ENCODE measurements around the gene KCNQ1OT1.

Gene KCNQ1OT1

DNA sequence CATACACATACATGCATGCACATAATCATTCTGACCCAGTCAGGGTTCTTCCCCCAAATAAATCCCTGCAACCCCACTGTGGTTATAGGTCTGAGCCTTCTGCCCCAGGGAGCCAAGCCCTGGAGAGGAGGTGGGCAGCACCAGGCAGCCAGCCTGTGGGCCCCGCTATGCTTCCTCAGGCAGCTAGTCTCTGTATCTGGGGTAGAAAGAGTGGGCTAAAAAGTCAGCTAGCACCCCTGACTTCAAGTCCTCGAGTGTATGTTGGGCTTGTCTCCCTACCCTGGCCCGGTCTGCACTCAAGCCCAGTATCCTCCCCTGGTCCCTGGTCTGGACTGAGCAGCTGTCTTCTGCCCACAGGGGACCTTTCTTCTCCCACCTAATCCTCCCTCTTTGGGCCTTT, 28.0 kb downstream of the KCNQ1OT1 start:
- DNase-seq (ENCODE audit: insufficient read length, low spot score) (no peak), FAIRE-seq (no peak)

DNA sequence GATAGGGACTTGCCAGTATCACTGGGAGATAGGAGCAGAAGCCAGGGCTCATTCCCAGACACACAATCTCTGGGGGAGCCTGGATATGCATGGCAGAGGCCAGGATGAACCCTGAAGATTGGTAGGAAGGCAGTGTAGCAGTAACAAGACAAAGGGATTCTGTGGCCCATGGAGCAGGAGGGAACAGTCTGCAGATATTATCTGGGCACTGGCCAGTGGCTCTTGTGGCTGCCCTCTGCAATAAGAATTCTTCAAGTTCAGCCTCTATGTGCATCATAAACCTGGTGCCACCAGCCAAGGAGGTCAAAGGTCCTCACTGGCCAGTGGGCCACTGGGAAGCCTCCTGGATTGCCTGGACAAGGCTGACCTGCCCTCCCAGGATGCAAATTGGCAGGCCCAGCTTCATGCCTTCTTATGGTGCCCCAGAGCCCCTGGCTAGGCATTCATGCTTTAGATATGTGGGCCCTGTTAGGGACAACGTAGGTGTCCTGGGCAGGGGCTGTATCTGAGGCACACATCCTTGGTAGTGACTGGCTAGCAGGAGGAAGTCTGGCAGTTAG, 29.2 kb downstream of the KCNQ1OT1 start:
- FAIRE-seq = no peak

DNA sequence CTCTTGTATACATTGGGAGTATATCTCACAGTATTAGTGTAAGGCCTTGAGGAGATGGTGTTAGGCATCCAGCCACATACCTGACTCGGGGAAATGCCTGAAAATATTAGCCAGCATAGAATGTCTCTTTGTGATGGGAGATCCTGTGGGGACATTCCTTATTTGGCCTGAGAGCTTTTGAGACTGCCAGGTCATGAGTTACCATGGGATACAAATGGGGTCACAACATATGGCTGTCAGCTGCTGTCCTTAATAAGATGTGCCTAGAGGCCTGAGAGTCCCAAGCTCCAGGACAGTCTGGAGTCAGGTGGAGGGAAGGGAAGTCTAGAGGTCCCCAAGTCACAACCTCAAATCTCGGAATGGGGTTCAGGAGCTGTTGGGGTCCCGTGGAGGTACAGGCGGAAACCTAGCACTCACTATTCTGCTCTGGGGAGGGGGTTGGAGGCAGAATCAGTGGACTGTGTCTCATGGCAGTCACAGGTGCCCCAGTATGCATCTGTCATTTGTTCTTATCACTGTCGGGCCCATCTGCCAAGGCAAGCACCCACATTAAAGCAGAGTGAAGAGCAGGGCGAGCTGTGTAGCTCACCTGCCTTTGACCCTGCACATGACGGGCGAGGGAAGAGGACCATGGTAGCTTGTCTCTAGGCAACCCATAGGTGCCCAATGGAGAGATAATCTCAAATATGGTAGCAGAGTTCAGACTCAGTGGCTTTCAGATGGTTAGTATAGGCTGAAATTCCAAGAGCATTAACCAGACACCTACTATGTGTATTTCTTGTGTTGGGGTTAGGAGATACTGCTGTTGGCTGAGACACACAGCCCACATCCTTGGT, 29.9 kb downstream of the KCNQ1OT1 start:
- FAIRE-seq (no peak), DNase-seq (ENCODE audit: insufficient read length, low spot score) (no peak)

More for the DNA sequence above, 29.2 kb downstream of the KCNQ1OT1 start:
- no peak for DNase-seq (ENCODE audit: insufficient read length, low spot score)

DNA sequence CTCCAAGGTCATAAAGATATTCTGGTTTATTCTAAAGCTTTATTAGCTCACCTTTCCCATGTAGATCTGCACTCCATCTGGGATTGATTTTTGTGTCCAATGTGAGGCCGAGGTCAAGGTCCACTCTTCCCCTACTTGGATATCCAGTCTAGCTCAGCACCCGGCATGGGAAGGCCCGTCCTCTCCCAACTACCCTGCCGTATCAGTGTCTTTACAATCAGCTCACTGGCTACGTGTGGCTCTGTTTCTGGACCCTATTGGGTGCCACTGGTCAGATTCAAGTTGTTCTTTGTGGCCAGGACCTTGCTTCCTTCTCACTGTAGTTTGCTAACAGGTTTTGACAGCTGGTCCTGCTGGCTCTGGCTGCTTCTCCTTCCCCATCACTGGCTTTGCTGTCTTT, 30.9 kb downstream of the KCNQ1OT1 start:
- DNase-seq (ENCODE audit: insufficient read length, low spot score) (no peak), FAIRE-seq (no peak)

DNA sequence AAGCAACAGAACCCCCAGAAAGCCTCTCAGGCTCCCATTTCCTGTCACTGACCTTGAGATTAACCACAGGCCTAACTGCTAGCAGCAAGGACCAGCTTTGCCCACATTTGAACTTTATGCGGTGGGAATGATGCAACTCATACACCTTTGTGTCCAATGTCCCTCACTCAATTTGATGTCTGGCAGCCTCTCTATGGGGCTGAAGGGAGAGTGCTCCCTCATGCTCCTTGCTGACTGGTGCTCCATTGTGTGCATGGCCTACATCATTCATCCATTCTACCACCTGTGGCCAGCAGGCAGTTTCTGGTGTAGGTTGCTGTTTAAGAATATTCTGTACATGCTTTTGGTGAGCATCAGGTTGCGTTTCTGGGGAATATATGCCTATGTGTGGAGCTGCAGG, 31.9 kb downstream of the KCNQ1OT1 start:
- no peak for FAIRE-seq

DNA sequence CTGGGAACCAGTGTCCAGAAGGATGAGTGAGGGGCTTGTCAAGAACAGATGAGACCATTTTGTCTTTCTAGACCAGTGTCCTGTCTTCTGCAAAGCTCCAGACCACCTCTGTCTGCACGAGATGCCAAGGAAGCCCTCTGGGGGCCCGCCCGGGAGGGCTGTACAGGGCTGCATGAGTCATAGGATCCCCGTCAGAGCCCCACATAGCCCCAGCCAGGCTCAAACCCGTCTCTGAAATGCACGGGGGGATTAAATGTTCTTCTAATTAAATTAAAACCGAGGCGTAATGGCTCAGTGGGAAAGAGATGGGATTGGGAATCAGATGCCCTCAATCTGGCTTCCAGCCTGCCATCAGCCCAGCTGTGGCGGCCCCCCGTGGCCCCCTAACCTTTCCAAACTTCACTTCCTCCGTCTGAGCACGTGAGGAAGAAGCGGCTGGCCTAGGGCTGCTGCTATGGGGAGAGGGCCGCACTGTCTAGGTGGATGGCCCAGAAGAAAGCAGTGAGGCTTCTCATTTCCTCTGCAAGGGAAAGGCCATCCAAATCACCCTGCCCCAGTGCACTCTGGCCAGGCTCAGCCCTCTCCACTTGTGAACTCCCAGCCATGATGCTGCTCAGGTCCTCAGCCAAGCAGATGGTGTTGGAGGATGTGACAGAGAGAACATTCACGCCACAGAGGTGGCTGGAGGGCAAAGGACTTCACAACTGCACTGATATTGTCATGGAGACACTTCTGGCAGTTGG, 32.8 kb downstream of the KCNQ1OT1 start:
- DNase-seq (ENCODE audit: insufficient read length, low spot score) (no peak), FAIRE-seq (no peak)

More for the DNA sequence above, 31.9 kb downstream of the KCNQ1OT1 start:
- DNase-seq (ENCODE audit: insufficient read length, low spot score) = no peak

DNA sequence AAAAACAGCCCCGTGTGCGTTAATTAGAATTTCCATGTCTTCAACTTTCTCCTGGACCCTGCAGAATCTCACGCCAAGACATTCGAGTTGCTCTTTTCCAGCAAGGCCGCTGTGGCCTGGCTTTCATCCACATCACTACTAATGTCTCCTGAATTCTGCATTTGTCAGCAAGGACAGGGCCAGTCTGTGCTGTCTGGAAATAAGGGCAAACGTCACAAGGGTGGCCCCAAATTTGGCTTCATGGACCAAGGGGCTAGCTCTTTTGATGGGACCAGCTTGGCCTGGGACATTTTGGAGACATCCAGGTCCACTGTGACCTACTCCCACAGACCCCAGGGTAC, 33.4 kb downstream of the KCNQ1OT1 start:
- no peak for DNase-seq (ENCODE audit: insufficient read length, low spot score)
- FAIRE-seq = no peak

DNA sequence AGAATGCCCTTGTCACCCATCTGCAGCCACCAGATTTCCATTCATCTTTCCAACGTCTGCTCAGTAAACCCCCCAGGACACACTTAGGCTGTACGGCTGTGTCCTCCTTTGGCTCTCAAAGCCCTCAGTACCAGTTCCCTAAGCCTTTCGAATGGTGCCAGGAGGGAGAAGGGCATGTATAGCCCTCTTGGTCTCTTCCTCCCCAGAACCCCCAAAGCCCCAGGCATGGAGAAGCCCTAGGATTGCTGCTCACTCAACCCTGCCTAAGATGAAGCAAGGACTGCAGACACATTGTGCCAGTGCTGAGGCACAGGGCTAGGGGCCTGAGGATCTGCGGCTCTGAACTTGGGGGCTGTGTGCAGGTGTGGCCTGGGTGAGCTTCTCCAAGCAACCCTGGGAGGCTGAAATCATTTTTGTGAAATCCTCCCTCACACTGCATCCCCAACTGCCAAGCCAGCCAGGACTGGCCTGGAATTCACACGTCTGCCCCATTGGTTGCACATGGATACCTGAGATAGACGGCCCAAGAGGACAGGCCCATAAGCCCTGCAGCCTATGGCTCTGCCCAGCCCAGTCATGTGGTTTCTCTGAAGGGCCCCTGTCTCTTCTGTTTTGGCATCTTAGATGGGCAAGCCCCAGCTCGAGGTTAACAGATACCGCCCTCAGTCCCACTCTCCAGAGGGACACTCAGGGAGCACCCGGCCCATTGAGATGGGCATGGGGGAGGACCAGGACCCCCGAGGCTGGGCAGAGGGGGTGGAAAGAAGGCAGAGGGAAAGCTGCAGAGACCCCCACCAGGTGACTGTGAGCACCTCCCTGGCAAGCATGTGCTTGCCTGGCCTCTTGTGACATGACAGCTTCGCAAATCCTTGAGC, 34.0 kb downstream of the KCNQ1OT1 start:
- DNase-seq (ENCODE audit: insufficient read length, low spot score) (no peak), FAIRE-seq (no peak)

DNA sequence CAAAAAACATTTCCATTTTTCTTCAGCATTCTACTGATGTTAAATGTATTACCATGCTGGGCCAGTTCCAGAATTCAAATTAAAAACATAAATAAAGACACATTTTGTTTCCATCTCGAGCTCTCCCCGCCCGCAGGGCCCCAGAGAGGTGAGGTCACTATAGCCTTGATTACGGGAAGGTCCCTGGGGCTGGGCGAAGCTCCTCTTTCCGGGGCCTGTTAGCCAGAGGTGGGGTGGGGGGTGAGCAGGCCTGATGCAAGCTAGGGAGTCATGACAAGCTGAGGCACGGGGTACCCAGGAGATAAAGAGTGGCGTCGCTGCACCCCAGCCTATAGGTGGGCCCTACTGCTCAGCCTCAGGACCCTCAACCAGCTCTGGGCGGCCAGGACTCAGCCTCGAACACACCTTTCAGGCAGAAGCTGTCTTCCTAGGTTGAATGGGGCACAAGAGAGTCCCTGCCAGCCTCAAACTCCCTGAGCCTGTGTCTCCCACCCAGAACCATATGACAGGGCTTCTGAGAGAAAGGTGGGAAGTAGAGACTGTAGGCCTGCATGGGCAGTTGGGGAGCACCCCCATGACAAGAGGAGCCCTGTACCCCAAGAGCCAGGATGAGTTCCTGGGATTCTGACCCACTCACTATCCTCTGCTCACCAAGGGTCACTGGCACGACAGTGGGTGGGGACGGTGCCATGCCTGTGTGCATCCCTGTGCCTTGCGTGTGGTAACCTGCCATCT, 34.8 kb downstream of the KCNQ1OT1 start:
- FAIRE-seq (no peak), DNase-seq (ENCODE audit: insufficient read length, low spot score) (no peak)

DNA sequence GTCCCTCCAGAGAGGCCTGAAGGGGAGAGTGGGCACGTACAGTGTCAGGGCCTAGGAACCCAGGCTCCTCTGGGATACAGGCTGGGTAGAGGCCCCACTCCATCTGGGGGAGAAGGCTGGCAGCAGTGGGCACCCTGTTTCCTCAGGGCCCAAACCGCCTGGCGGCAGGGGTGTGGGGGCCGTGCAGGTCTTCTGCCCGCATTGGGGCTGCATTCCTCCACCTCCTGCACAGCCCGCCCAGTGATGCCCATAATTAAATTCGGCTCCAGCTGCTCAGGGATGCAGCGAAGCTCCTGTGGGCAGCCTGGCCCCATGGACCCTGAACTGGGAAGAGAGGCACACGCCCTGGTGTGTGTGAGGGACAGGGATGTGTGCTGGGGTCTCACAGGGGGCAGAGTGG, 35.4 kb downstream of the KCNQ1OT1 start:
- DNase-seq (ENCODE audit: insufficient read length, low spot score) = no peak
- no peak for FAIRE-seq

DNA sequence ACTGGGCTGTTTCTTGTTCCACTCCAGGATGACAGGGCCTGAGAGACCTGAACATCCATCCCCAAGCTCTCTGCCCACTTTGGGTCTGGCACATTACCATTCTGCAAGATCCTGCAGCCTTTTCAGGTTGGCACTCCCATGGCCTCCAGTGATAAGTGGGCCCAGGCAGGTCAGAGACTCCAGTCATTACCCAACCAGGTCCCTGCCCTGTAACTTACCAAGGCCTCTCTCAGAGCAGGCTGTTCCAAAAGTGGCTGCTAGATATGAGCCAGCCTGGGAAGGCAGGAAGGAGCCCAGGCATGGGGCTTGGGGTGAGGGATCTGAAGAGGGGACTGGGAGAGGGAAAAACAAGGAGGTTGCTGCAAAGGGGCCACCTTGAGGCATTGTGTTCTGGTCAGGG, 35.9 kb downstream of the KCNQ1OT1 start:
- DNase-seq (ENCODE audit: insufficient read length, low spot score) (no peak), FAIRE-seq (no peak)

DNA sequence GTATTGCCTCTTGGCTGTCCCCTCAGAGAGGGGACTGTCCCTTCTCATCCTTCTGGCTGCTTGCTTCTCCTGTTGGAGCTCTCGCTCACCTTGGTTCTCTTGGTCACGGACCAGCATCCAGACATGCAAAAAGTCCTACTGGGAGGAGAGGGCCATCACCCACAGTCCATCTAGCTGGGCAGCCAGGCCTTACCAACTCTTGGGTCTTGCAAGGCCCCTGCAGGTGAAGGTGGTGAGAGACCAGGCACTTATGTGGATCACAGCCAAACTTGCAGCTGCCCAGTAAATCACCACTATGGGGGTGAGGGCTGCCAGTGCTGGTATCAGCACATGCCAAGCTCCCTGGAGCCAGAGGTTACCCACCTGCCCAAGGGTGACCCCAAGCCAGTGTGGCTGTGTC, 36.3 kb downstream of the KCNQ1OT1 start:
- FAIRE-seq (no peak), DNase-seq (ENCODE audit: insufficient read length, low spot score) (no peak)

DNA sequence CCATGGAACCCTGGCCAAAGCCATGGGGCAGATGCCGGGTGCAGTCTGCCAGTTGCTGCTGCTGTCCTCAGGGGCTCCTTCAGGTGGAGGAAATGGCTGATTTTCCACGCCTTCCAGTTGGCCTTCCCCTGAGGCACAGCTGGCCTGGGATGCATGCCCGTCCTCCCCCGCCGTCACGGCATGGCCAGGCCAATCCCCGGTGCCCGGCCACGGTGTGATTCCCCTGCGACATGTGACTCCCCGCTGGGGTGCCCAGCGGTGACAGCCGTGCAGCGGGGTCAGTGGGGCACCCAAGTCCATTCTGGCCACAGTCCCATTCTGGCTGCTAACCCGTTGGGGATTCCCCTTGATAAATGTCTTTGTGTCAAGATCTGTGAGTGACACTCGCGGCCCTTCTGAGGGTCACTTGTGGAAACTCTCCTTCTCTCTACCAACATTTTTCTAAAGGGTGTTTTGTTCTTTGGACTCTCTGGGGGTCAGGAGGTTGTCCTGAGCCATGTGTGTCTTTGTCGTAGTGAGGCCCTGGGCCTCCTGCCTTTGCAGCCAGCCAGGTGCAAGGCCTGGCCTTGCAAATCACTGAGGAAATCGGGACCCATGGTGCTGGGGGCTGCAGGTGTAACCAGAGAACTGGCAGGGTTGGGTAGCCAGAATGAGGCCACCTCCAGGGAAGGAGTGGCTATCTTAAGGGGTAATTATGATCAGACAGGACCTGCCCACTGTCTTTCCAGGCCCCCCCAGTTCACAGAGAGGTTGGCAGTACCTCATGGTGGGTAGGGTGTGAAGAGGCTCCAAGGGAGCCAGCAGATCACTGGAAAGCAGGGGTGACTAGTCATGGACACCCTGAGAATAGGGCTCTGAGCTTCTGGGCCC, 37.1 kb downstream of the KCNQ1OT1 start:
- DNase-seq (ENCODE audit: insufficient read length, low spot score) (no peak), FAIRE-seq (no peak)

DNA sequence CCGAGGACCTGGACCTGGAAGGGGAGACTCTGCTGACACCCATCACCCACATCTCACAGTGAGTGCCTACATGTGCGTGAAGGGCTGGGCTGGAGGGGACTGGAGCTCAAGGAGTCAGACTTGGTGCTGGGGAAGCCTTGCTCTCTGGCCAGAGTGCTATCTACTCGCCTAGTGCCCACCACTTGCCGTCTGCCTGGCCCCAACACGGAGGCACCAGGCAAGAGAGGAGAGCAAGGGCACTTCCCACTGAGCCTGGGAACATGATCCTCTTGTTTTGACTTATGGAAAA, 37.8 kb downstream of the KCNQ1OT1 start:
- DNase-seq (ENCODE audit: insufficient read length, low spot score) = no peak
- FAIRE-seq = no peak

DNA sequence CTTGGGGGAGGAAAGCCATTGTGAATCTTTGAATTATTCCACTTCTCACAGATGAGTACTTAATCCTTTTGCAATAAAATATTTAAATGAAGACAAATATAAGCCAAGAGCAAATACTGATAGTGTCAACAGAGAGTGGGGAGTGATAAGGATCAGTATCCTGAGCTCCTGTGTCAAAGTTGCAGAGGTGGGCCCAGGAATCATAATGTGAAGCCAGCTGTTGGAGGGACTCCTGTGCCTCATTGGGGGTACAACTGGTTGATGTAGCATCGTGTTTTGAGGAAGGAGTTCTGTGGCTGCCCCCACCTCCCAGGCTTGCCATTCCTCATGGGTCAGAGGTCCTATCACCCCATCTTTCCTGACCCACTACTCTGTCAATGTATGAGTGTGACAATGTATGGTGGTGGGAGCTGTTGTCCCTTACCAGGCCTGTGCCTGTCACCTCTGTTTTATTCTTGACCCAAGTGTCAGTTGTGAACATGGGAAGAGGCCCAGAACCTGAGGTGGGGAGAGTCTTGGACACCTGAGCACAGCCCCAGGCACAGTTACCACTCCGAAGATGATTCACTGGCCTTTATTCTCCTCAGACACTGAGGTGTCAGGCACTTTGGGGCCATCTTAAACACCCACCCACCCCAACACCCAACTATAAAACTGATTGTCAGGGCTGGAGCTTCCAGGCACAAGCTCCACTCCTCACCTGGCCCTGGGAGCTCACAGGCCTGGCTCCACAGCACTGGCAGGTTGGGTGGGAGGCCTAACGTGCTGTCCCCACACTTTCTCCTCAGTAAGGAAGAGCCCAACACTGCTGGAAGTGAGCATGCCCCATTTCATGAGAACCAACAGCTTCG, 38.4 kb downstream of the KCNQ1OT1 start:
- FAIRE-seq = no peak
- DNase-seq (ENCODE audit: insufficient read length, low spot score) = no peak

DNA sequence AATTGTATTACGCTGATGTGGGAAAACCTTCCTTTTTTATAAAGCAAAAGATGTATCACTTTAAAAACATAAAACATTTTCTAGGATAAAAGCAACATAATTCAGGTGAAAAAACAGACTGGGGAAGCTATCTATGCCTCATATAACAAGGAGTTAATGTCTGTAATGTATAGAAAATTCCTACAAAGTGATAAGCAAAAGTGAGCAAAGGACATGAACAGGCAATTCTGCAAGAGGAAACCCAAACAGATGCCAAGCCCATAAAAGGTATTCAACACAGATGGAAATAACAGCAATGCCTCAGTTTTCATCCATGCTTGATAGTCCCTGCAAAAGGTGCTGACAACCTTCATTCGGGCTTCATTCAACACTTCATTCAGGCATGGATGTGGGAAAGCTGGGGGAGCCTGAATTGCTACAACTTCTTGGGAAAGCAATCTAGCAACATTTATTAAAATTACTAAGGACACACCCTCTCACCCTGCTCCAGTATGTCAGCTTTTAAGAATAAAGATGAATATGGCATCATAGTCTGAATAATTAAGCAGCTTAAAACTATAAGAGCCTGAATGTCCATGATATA, 39.3 kb downstream of the KCNQ1OT1 start:
- FAIRE-seq (no peak), DNase-seq (ENCODE audit: insufficient read length, low spot score) (no peak)

DNA sequence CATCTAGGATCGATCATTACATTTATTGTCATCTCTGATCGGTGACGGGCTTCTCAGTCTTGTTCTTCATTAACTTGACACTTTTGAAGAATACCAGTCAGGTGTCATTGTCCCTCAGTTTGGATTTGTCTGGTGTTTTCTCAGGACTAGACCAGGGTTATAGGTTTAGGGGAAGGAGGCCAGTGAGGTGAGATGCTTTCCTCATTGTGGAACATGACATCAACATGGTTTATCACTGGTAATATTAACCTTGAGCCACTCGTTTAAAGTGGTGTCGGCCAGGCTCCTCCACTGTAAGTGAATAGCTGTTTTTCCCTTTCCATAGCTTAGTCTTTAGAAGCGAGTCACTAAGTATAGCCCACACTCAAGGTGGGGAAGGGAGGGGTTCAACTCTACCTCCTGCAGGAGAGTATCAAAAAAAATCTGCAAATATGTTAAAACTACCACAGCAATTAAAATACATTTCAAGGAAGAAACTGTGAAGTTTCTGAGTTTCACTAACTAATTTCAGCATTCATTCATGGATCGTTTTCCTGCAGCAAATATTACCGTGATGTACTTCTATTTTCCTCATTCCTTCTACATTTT, 42.0 kb downstream of the KCNQ1OT1 start:
- no peak for DNase-seq (ENCODE audit: insufficient read length, low spot score)

DNA sequence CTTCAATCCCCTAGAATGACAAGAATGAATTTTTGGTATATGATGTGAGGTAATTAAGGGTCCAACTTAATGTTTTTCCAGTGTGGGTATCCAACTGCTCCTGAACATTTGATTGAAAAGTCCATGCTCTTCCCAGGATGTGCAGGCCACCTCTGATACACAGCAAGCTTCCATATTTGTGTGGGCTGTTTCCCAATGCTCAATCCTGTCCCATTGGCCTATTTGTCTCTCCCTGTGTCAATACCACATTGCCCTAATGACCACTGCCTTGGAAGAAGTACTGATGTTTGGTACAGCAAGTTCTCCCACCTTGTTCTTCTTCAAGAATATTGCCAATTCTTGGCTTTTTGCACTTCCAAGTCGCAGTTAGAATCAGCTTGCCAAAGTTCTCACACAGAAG, 42.9 kb downstream of the KCNQ1OT1 start:
- no peak for FAIRE-seq
- DNase-seq (ENCODE audit: insufficient read length, low spot score) = no peak

More for the DNA sequence above, 42.0 kb downstream of the KCNQ1OT1 start:
- no peak for FAIRE-seq

Measured in HTR-8/SVneo (cell line).